ENCODE measurements around the gene SMIM44.
"Not testable (repeated sequence)": the region's sequence is repeated elsewhere in the genome, so short reads cannot be mapped to it uniquely, and the experiment has no call there.

The SMIM44 gene

DNA sequence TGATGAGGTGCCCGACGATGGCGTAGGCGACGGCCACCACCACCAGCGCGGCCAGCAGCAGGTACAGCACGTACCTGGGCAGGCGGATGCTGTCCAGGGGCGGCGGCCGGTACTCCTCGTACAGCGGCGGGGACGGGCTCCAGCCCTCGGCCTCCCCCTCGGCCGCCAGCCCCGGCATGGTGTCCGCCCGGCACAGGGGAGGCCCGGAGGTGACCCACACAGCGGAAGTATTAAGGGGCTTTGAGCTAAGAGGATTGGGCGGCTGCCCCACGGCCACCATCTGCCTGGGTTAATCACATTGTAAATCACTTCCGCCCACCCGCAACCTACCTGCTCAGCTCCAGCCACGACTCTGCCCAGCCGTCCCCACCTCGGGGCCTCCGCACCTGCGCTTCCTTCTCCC, at the start of gene SMIM44:
Gene SMIM44 (minus strand): TSS at position 216 of the 403 bp plus-strand sequence. CDS start 38 bp downstream, at position 178.
- no peak for DNase-seq (ENCODE audit: low spot score)

DNA sequence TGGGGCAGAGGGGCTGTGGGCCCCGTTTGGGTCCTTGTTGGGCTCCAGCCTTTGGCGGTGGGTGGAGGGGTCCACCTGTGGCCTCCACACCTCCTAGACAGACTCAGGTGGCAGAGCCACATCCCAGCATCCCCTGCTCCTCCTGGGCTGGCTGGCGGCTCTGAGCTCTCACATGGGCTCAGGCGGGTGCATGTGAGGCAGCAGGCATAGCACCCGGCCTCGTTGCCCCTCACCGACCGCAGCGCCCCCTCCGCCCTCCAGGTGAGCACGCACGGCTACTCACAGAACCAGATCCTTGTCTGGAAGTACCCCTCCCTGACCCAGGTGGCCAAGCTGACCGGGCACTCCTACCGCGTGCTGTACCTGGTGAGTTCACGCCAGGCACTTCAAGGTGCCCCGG, 49.8 kb upstream of the SMIM44 start:
- no peak for DNase-seq (ENCODE audit: low spot score)

DNA sequence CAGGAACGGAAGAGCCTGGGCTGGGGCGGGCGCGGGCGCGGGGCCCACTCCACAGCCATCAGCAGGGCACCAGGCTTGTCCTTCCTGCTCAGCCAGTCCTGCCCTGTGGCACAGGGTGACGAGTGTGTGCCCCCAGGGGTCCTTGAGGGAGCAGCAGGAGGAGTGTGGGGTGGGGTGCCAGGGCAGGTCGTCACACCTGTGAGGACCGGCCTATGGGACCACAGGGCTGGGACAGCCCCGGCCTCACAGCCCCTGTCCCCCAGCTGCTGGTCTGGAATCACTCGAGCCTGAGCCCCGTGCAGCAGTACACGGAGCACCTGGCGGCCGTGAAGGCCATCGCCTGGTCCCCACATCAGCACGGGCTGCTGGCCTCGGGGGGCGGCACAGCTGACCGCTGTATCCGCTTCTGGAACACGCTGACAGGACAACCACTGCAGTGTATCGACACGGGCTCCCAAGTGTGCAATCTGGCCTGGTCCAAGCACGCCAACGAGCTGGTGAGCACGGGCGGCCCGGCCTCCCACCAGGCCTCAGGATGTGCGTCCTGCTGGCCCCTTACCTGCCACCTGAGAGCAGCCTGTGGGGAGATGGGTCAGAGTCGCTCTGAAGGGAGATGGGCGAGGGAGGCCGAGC, 49.0 kb upstream of the SMIM44 start:
- DNase-seq (ENCODE audit: low spot score): no peak

GRCh38 chr19:3531716-3532115, 48.5 kb upstream of the SMIM44 start:
- no peak for DNase-seq (ENCODE audit: low spot score)

GRCh38 chr19:3530389-3530788, 47.1 kb upstream of the SMIM44 start:
- DNase-seq (ENCODE audit: low spot score): no peak

DNA sequence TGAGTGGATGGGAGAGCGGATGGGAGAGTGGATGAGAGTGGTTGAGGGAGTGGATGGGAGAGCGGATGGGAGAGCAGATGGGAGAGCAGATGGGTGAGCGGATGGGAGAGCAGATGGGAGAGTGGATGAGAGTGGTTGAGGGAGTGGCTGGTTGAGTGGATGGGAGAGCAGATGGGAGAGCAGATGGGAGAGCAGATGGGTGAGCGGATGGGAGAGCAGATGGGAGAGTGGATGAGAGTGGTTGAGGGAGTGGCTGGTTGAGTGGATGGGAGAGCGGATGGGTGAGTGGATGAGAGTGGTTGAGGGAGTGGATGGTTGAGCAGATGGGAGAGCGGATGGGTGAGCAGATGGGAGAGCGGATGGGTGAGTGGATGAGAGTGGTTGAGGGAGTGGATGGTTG, 46.1 kb upstream of the SMIM44 start:
- DNase-seq (ENCODE audit: low spot score): not testable (repeated sequence)

DNA sequence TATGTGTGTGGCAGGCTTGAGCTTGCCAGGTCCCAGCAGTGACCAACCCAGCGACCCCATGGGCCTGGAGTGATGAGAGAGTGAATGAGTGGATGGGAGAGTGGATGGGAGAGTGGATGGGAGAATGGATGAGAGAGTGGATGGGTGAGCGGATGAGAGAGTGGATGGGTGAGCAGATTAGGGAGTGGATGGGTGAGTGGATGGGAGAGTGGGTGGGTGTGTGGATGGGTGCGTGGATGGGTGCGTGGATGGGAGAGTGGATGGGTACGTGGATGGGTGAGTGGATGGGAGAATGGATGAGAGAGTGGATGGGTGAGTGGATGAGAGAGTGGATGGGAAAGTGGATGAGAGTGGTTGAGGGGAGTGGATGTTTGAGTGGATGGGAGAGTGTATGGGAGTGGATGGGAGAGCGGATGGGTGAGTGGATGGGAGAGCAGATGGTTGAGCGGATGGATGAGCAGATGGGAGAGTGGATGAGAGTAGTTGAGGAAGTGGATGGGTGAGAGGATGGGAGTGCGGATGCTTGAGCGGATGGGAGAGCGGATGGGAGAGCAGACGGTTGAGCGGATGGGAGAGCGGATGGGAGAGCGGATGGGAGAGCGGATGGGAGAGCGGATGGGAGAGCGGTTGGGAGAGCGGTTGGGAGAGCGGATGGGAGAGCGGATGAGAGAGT, 45.4 kb upstream of the SMIM44 start:
- no peak for DNase-seq (ENCODE audit: low spot score)

GRCh38 chr19:3528080-3528479, 44.8 kb upstream of the SMIM44 start:
- no peak for DNase-seq (ENCODE audit: low spot score)

GRCh38 chr19:3527238-3527910, 44.1 kb upstream of the SMIM44 start:
- DNase-seq (ENCODE audit: low spot score): no peak

DNA sequence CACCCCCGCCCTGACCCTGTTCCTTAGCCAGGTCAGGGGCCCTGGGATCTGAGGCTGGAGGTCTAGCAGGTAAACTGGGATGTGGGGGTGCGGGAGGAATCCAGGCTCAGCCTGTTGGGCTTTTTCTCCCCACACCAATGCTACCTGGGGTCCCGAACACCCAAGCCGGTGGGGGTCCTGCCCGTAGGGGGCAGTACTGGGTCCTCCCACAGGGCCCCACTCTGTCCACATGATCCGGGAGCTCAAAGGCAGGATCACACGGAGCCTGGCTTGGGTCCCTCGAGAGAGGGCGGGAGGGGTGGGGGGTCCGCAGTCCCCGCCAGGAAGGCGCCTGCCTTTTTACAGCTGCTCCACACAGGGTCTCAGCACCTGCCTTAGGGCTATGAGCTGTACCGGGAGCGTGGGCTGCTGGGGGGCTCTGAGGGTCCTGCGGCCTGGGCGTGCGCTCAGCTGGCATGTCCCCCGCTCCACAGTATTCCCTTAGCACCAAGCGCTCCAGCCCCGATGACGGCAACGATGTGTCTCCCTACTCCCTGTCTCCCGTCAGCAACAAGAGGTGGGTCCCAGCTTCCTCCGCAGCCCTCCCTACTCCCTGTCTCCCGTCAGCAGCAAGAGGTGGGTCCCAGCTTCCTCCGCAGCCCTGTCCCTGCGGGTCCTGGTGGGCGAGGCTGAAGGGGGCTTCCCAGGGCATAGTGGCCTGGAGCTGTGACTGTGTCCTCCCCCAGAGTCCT, 43.4 kb upstream of the SMIM44 start:
- DNase-seq (ENCODE audit: low spot score): no peak

- DNase-seq (ENCODE audit: low spot score): no peak
Measured at GRCh38 chr19:3524904-3525451, 41.7 kb upstream of the SMIM44 start.

DNA sequence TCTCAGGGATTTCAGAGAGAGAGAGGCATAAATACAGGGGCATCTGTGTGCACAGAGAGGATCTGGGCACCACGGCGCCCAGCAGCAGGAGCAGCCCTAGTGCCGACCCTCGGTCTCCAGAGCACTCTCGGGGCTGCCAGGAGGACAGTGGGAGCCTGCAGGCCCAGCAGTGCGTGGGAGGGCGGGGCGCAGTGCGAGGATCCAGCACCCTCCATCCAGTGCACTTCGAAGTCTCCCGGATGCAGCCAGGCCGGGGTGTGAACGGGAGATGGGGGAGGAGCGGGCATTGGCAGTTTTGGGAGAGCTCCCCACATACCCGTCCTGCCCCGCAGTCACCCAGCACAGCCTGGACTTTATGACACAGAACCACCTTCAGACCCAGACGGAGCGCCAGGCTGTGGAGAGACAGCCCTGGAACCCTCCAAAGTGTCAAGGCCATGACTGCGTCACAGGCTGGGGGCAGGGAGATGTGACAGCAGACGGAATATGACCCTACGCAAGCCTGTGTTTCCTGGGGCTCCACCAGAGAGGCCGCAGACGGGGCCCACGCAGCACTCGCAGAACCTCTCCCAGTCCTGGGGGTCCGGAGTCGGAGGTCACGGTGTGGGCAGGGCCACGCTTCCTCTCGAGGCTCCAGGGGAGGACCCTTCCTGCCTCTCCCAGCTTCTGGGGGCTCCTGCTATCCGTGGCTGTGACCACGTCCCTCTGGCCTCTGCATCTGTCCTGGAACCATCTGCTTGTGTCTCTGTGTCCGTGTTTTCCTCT, 41.0 kb upstream of the SMIM44 start:
- DNase-seq (ENCODE audit: low spot score): no peak

DNA sequence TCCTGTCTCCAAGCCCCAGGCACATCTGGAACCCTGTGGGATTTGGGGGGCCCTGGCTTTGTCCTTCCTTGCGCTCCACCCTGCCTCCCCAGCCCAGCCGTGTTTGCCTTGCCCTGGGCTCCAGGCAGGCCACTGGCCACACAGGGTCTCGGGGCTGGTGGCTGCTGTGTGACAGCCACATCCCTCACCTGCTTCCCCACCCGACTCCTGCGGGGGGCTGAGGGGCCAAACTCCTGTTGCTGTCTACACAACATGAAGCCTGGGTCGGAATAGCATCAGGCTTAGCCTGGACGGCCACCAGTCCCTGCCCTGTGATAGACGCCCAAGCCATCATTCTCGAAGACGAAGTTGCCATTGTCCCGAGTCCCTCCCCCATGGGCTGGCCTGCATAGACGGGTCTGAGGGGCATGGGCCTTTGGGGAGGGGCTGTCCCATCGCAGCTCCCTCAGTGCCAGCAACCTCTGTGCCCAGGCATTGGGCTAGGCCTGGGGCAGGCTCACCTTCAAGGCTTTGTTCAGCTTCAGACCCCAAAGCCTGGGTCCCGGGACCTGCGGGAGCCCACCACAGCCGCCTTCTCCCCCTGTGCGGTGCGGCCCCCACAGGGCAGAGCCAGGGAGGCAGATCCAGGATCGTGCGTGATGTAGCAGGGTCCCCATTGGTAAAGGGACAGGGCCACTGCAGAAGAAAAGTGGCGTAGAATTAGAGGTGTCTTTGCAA, 40.3 kb upstream of the SMIM44 start:
- DNase-seq (ENCODE audit: low spot score): no peak

GRCh38 chr19:3522421-3523360, 39.5 kb upstream of the SMIM44 start:
- DNase-seq (ENCODE audit: low spot score): no peak

GRCh38 chr19:3521104-3521445, 37.8 kb upstream of the SMIM44 start:
- no peak for DNase-seq (ENCODE audit: low spot score)

DNA sequence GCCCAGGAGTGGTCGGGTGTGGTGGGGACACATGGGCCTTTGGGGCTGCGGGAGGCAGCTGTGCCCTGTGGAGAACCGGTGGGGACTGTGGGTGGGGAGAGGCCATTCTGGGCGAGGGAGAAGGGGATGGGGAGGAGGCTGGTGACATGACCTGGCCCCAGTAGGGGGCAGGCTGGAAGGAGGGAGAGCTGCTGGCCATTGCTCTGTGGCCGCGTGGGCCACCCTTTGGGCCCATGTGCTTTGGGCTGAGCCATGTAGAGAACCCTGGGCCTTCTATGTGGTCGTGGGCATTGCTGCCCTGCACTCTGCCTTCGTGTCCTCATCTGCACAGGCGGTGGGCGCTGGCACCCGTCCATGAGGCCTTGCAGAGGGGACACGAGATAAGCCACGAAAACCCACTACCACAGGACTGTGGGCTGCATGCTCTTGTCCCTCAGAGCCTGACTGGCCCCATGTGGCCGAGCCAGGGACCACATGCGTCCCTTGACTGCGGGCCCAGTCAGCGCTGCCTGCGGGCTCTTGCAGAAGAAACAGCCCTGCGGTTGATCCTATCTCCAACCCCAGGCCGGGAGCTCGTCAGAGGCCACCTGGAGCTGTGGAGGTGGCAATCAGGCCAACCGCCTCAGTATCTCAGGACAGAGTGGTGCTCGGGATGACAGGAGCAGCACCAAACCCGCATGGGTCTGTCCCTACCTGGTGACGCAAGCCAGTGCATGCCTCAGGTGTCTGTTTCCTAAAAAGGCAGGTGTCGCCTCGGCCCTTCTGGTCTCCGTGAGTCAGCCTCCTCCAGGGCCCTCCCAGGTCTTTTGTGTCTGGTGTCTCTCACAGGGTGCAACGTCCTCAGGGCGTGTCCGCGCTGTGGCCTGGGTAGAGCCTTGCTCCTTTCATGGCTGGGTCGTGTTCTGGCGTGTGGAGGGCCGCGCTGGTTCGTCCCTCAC, 37.2 kb upstream of the SMIM44 start:
- no peak for DNase-seq (ENCODE audit: low spot score)

DNA sequence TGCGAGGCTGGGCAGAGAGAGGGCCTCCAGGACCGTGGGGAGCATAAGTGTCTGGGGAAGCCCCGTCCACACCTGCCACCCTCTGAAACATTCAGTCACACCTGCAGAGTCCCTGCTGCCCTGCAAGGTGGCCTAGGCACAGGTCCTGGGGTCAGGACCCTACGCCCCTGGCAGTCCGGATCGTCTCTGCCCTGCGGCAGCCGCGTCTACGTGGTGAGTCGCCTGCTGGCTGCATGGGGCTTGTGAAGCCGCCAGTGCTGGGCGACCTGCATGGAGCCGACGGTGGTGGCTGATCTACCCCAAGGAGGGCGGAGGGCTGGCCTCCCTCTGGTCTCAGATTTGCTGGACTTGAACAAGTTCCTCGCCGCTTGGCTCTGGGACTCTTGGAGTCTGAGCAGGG, 35.9 kb upstream of the SMIM44 start:
- DNase-seq (ENCODE audit: low spot score): no peak

DNA sequence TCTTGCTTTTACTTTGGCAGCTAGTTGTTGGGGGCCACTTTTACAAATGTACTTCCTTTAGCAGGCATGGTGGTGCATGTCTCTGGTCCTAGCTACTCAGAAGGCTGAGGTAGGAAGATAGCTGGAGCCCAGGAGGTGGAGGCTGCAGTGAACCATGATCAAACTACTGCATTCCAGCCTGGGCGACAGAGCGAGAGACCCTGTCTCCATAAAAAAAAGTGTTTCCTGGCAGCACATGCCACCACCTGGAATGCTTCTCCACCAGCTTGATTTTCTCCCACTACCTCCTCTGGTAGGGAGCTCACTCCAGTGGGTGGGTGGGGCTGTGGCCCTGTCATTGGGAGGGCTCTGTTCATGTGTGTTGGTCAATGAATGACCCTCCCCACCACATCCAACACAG, 35.4 kb upstream of the SMIM44 start:
- no peak for DNase-seq (ENCODE audit: low spot score)

DNA sequence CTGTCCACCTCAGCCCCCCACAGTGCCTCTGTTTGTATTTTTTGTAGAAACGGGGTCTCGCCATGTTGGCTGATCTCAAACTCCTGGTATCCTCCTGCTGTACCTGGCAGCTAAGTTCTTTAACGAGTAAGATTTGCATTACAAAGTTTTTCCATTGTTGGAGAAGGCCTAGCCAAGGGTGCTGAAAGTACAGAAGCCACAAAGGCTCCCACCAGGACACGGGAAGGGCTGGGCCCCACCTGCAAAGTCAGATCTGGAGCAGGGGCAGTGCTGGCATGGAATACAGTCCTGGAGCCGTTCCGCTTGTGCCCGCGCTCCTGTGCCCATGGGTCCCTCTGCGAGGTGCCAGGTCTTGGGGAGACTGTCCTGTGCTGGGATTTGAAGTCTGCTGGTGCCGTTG, 35.0 kb upstream of the SMIM44 start:
- DNase-seq (ENCODE audit: low spot score): no peak

Data from germinal center (tissue), 1 donor.